GM19395 (cell line): ENCODE data around the gene OR5M3.

Source experiments
- ATAC-seq: cut with Tn5 transposase; IDR thresholded peaks from one replicate; pipeline ENCODE4 v1.9.1; 2021; ENCODE audit warnings: mild to moderate bottlenecking, moderate library complexity; ENCODE audit not compliant: unreplicated experiment

The OR5M3 gene

DNA sequence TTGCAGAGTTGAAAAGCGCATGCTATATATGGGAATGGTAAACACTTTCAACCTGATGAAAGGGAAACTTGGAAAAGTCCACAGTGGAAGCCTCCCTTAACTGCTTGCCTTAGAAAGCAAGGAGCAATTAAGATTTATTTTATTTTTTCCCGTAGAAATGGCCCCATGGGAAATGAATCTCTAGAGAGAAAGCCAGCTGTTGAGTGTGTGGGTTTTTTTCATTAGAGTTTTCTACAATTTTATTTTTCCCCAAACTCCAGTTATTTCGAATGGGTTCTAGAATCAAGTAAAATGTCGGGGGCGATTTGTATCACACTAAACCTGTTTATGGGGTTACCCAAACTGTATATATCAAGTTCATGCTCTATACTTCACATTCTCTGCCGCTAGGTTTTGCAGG lies at the start of gene OR5M3:
TSS of gene OR5M3 (minus strand) at position 101 of the 400 bp plus-strand sequence. CDS start 2,855 bp downstream, outside the sequence.
- ATAC-seq: no peak

DNA sequence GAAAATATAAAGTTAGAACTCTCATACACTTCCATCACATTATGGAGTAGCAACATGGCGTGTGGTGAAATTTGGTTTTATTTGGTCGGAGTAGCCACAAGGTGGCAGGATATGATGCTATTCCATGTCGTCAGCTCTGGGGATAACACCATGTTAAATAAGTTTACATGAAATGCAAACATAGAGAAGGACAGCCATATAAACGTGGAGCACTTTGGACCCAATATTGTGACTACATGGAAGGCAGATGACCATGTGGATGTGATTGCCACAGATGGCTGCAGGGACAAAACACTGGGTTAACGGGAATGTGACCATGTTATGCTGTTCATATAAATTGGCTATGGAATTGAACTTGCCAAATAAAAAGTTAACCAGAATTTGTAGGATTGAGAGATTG lies 48.9 kb upstream of the OR5M3 start:
- no peak for ATAC-seq

- ATAC-seq: no peak
Observed at GRCh38 chr11:56513280-56513679, 40.1 kb upstream of the OR5M3 start.

DNA sequence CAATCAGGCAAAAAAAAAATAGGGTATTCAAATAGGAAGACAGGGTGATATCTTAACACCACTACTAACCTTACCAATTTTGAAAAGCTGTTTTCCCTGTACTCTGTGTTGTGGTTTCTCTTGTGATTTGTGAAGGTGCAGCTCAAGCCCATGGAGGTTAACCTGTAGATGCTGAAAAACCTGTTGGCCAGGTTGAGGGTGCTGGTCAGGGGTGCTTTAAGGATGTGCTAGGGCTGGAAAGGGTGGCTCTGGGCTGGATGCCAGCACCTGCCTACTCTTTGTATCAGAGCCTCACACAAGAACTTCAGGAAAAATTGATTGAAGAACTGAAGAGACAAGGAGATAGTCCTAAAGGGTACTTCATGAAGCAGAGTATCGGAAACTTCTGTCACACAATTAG lies 36.3 kb upstream of the OR5M3 start:
- no peak for ATAC-seq

DNA sequence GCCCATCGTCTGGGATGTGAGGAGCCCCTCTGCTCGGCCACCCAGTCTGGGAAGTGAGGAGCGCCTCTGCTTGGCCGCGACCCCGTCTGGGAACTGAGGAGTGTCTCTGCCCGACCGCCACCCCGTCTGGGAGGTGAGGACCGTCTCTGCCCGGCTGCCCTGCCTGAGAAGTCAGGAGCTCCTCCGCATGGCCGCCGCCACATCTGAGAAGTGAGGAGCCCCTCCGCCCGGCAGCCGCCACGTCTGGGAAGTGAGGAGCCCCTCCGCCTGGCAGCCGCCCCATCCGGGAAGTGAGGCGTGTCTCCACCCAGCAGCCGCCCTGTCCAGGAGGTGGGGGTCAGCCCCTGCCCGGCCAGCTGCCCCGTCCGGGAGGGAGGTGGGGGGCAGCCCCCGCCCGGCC lies 23.9 kb upstream of the OR5M3 start:
- ATAC-seq: no peak

GRCh38 chr11:56495117-56495516 lies 22.0 kb upstream of the OR5M3 start:
- ATAC-seq: no peak

GRCh38 chr11:56491270-56491669 lies 18.1 kb upstream of the OR5M3 start, which contains the start of gene OR5M8:
OR5M8 (minus strand) TSS chr11:56491370; CDS start chr11:56491370, 0 bp downstream.
- ATAC-seq: no peak

DNA sequence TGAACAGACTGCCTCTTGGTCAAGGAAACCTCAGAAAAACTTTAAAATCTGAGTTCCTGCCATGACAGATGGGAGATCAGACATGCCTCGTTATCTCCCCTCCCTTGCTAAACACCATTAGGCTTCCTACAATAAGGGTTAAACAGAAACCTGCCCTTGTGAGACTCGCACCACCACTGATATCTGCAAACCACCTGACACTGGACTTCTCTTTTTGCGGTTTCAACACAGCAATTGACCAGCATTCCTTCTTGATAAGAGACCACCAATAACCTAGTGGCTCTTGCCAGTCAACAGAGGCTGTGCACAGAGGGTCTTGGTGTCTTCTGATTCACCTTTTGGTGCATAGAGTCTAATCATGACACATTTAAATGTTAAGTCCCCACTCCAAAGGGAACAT lies 13.6 kb upstream of the OR5M3 start:
- no peak for ATAC-seq

GRCh38 chr11:56474729-56475235 lies 1.6 kb upstream of the OR5M3 start:
- no peak for ATAC-seq

DNA sequence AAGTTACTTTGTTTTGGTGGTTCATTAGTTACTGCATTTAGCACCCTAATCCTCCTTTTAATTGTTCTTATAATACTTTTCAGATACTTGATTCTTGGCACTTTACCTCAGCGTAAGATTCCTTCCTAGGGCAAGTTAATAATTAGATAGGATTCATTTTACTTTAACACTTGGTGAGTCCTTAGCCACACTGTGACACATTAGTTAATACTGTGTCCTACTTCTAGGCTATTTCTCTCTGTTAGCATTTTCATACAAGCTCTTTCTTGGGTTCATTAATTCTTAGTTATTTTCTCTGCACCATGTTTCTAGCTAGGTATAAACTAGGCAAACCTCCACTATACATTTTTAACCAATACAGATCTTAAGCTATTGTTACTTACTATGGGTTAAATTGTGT lies 16.1 kb downstream of the OR5M3 start:
- no peak for ATAC-seq

DNA sequence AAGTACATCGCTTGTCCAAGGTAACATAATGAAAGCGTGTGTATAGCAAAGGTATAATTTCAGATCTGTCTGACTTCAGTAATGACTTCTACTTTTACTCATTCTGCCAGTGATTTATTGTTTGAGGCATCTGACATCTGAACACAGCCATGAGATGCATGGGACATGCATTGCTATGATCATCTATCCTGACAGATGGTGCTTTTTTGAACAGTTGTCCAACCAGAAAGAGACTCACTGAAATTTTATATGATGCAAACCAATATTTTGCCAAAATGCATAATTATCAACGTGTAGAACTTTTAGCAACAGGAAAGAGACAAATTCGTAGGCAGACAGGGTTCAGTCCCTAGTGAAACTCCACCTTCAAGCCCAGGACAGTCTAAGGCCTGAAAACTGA lies 19.6 kb downstream of the OR5M3 start:
- no peak for ATAC-seq
